GM13977 (cell line): ENCODE measurements around the gene DSTN.

Experiments
- DNase-seq: peaks from one replicate; pipeline ENCODE4 v3.0.0; 2012; ENCODE audit warnings: low spot score
- in situ Hi-C: fragments of 300-500 bp; cut with MboI; formaldehyde crosslinking; loops from one replicate; pipeline ENCODE4 v1.12.0; 2022; ENCODE audit warnings: low sequenced_read_pairs, low pct_unique_long_range_greater_than_20kb, mixed read lengths, inconsistent platforms; ENCODE audit not compliant: unreplicated experiment
- TF ChIP-seq, protein P1 (sequence below): IDR thresholded peaks from 2 replicates; pipeline ENCODE4 v1.5.1; 2012; ENCODE audit warnings: mild to moderate bottlenecking, control low read depth; ENCODE audit not compliant: insufficient read depth; ENCODE audit errors: extremely low read depth, missing control alignments

DSTN gene

DNA sequence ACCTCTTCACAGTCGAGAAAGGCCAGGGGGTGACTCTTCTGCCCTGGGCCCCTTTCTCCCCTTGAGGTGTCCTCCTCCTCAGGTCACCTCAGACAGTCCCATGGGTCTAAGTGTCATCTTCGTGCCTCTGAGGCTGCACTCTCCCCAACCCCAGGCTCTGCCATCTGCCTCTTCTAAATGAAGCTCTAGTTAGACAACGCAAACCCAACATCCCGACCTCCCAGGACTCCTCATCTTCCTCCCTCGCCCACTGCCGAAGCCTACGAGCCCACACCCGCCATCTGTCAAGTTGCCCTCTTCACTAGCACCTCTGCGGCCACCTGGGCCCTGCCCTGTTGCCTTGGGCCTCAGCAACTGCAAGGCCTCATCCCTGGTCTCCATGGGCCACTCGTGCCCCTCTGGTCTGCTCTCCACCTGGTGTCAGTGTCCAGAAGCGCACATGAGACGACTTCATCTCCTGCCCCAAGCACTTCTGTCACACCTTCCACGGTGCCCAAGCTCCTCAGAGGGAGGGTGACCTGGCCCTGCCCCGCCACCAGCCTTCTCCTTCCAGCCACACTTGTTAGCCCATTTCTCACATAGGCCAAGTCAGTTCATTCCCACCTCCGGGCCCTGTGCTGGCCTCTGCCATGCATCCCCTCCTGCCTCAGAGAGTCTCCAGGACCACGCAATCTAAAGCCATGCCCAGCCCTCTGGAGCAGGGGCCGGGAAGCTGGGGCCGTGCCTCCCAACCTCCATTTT lies 58.4 kb downstream of the DSTN start:
- no peak for DNase-seq
- TF ChIP-seq, protein P1, sequence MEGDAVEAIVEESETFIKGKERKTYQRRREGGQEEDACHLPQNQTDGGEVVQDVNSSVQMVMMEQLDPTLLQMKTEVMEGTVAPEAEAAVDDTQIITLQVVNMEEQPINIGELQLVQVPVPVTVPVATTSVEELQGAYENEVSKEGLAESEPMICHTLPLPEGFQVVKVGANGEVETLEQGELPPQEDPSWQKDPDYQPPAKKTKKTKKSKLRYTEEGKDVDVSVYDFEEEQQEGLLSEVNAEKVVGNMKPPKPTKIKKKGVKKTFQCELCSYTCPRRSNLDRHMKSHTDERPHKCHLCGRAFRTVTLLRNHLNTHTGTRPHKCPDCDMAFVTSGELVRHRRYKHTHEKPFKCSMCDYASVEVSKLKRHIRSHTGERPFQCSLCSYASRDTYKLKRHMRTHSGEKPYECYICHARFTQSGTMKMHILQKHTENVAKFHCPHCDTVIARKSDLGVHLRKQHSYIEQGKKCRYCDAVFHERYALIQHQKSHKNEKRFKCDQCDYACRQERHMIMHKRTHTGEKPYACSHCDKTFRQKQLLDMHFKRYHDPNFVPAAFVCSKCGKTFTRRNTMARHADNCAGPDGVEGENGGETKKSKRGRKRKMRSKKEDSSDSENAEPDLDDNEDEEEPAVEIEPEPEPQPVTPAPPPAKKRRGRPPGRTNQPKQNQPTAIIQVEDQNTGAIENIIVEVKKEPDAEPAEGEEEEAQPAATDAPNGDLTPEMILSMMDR: no peak
- in situ Hi-C loops: no loop called here

DNA sequence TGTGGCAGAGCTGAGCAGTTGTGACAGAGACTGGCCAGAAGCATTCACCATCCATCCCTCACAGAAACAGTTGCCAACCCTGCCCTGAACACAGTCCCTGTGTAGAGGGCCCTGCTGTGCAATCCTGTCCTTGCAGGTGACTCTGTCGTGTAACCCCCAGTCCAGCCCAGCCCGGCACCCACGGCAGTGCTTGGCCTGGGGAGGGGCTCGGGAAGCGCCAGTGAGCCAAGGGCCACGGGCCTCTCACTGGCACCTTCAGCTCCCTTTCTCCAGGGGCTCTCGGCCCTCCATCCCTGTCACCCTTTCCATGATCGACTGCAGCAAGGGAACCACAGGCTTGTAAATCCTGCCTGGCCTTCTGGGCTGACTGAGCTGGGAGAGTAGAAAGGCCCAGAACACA lies 59.1 kb downstream of the DSTN start:
- in situ Hi-C loops: no loop called here
- TF ChIP-seq, protein P1: no peak
- DNase-seq: no peak

DNA sequence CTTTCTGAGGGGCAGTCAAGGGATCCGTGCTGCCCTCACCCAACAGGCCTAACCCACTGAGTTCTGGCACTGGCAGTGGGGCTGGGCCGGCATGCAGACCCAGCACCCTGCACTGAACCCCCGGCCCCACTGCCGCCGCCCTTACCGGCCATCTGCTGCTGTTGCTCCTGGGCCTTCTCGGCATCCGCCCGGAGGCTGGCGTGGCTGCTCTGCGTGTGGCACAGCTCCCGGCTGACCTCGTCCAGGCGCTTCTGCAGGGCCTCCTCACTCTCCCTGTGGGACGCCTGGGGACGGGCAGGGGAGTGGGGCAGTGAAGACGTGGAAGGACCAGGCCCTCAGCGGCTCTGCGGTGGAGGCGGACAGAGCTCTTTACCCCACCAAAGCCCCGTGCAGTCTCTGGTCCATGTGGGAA lies 59.8 kb downstream of the DSTN start:
- TF ChIP-seq, protein P1: no peak
- in situ Hi-C loops: no loop called here
- no peak for DNase-seq

DNA sequence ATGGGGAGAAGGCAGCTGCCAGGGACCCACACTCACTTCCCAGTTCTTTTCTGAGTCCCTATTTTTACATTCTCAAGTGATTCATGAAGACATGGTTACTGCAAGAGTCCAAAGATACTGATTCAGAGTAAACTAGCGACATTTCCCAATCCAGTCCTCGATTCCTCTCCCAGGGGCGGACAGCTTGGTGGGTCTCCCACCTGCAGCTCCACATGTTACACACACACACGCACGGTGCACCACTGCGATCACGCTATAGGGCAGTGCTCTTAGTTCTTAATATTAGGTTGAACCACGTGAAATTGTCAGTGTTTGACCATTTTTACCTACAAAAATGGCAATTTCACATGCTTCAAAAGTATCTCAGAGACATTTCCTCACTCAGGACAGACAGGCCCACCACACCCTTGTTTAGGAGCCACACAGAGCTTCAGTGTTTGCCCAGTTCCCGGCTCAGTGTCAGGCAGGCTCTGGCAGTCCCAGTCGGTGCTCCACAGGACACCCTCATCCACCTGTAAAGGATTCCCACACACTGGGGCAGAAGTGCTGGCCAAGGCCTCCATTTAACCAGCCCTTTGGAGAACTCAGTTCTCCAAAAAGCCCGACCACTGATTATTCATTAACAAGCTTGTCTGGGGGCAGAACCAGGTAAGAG lies 60.4 kb downstream of the DSTN start:
- in situ Hi-C loops: no loop called here

DNA sequence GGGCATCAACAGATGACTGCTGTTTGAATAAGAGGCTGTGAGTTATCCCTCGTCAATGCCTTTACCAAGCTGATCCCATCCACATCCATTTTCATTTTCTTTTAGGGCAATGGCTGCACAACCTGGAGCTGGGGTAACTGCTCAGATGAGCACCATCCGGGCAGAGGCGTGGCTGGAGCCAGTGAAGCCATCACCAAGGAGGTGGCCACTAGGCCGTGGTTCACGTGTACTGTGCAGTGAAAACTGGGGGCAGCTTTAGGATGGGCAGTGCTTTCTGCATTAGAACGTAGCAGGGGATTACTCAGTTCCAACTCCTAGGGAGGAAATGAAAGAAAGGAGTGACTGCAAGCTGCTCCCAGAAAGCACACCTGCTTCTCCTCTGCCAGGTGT lies 60.9 kb downstream of the DSTN start:
- DNase-seq: no peak
- TF ChIP-seq, protein P1: no peak
- in situ Hi-C loops: no loop called here

More for the DNA sequence above, 60.4 kb downstream of the DSTN start:
- TF ChIP-seq, protein P1: no peak
- no peak for DNase-seq

DNA sequence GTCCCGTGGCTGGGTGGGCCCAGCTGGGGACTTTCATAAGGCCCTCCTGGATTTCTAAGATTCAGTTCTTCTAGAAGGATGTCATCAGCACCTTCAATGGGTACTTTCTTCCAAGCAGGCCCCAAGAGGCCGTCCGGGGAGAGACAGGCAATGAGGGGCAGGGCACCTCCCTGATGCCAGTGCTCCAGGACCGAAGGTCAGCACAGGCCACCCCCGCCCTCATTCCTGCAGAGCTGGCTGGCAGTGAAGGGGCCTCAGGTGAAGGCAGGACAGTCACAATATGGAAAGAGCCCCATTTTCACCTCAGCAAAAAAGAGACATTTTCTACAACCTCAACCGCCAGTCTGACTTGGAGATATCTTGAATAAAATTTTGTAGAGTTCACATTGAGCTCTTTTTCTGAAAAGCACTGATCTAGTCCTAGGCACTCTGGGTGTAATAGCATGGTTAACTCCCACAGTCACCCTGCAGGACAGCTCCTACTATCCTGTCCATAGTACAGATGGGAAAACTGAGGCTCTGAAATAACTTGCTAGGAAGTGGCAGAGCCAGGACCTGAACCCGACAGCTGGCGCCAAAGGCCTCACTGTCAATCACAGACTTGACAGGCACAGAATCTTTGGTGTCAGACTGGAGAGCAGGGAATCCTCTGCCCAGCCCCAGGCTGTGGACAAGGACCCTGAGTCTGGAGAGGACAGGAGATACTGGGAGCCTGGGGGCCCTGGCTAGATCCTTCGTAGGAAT lies 61.9 kb downstream of the DSTN start:
- TF ChIP-seq, protein P1: no peak
- DNase-seq: no peak
- in situ Hi-C loops: no loop called here
